HG03066 (cell line): ENCODE measurements around the gene MFNG.

Source experiments
- ATAC-seq: cut with Tn5 transposase; IDR thresholded peaks from one replicate; pipeline ENCODE4 v1.9.1; 2021; ENCODE audit warnings: low read depth; ENCODE audit not compliant: unreplicated experiment

MFNG gene

DNA sequence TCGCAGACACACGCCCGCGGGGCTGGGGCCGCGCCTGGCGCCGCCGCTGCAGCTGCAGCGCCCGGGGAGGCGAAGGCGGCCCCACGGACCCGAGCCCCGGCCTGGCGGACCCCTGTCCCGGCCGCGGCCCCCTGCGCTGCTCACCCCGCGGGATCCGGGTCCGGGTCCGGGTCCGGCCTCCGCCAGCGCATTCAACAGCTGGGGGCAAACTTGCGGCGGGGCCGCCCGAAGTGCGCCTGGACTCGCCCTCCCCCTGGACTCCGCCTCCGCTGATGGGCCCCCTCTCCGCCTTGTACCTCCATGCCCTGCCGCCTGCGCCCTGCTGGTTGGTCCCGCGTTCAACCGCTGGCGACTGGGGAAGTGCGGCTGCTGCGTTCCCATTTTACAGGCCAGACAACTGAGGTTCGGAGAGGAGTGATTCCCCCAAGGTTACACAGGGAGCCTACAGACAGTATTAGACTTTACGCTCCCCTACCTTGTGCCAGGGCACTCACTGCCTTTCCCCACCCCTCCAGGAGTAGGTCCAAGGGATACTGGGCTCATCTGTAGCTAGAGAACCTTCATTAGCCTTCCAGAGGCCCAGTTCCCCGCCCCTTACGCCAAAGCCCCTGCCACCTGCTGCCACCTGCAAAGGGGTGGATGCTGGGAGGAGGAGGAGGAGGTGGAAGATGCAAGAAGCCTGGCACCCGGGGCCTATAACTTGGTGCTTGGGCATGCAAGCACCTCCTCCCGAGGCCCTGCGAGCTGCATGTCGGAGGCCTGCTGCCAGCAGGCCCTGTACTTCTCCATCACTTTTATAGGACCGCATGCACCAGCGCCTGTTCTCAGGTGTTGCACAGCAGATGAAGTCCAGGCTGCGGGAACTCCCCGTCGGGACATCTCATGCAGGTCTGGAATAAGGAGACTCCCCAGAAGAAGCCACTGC, 58.2 kb downstream of the MFNG start:
- ATAC-seq, result no peak

DNA sequence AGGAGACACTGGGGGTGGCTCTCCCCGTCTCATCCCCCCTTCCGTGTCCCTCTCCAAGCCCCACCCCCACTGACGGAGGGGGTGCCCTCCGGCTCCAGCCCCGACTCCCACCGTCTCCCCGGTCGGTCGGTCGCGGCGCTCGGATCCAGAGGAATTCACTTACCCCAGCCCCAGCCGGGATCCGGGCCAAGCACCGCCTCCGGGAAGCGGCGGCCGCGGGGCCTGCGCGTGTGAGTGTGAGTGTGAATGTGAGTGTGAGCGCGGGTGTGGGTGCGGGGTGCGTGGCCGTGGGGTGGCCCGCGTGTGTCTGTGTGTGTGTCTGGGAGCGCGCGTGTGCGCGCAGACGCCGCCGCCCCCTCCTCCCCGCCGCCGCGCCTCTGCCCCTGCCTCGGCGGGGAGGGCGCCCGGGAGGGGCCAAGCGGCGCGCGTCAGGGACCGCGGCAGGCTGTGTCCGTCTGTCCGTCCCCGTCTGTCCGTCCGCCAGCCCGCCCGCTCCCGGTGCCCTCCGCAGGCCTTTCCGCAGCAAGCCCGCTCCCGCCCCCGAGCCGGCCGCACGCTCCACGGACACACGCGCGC, 59.0 kb downstream of the MFNG start, which contains the start of gene ELFN2:
TSS of gene ELFN2 (minus strand) at position 345 of the 576 bp plus-strand sequence. CDS start 51,945 bp downstream, outside the sequence.
- no peak for ATAC-seq

DNA sequence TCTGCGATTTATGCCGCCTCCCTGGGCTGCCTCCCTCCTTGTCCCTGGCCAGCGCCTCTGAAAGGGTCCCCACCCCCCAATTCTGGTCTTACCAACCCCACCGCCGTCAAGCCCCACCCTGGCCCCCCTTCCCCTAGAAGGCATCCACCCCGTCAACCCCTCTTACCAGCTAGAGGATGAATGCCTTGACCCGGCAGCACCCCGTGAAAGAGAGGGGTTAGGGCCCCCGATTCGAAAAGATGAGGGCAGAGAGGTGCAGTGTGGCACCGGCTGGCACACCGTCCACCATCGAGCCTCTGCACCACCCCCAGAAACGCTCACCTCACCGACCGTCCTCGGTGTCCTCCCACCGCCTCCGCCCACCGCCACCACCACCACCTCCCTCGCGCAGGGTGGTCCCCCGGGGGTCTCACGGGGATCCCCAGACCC, 59.5 kb downstream of the MFNG start:
- no peak for ATAC-seq

DNA sequence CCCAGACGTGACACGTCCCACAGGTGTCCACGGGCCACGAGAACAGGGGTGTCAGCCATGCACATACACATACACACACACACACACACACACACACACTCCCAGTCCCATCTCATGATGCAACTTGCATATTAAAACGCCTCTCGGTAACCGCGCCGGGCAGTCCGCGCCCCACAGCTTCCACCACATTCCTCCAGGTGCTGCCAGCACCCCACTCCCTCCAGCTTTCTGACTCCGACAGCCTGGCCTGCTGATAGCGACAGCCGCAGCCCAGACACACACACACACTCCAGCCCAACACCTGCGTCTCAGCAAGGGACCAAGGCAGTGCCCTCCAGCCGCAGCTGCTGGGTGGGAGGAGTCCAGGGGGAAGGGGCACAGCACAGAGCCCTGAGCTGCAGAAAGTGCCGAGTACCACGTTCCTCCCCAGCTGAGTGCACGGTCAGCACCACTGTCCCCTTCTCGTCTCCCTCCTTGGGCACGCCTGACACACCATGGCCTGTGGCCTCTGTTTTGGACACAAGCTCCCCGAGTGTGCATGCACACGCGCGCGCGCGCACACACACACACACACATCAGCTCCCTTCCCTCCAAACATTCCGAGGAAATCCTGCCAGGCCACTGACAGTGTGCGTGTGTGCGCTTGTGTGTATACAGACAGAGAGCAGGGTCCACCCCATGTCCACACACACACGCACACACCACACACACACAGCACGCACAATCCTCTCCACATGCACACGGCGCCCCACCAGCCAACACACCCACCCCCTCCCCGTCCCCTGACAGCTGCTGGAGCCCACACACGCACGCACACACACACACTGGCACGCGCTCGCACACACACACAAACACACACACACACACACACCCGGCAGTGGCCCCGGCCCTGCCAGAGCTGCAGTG, 60.1 kb downstream of the MFNG start:
- ATAC-seq, result no peak

DNA sequence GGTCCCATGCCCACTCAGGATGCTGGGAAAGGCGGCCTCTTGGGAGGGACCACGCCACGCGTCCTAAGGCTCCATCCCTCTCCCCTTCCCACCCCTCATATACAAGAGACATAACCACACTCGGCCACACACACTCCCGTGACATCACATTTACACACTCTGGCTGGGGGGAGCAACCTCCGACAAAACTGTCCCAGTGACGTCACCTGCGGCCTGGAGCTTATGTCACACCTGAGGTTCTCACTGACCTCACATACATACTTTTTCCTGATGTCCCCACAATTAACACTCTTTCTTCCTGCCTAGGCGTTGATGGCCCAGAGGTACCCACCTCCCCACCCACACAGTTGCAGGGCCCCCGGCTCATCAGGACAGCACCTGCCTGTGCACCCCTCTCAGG, 60.8 kb downstream of the MFNG start:
- ATAC-seq, result no peak

DNA sequence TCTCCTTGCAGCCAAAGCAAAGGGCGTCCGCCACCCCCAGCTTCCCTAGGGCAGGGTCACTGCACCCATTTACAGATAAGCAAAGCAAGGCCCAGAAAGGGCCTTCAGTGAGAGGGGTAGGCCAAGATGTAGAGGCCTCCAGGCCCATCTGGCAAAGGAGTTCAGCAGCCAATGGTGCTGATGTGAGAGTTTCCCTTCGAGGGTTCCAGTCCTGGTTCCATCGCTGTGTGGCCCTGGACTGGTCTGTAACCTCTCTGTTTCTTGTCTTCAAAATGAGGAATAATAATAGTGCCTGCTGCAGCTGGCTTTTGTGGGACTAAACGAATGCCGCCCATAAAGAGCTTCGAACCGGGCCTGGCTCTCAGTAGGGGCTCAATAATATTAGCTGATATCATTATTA, 62.9 kb downstream of the MFNG start:
- ATAC-seq, result no peak

DNA sequence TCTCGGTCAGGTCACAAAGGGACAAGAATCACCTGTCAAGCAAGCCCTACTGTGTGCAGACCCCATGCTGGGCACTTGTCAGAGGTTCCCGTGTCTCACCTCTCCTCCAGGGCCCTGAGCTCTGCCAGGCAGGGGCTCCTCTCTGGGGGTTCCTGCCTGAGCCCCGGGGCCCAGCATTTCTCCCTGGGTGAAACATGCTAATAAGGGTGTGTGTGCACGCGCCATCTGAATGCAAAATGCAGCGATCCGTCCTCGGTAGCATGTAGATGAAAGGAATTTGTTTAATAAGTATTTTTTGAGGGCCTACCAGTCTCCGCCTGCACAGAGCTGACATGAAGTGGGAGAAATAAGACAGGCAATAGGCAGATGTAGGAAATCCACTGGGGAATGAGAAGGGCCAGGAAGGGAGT, 64.7 kb downstream of the MFNG start:
- ATAC-seq, result no peak

DNA sequence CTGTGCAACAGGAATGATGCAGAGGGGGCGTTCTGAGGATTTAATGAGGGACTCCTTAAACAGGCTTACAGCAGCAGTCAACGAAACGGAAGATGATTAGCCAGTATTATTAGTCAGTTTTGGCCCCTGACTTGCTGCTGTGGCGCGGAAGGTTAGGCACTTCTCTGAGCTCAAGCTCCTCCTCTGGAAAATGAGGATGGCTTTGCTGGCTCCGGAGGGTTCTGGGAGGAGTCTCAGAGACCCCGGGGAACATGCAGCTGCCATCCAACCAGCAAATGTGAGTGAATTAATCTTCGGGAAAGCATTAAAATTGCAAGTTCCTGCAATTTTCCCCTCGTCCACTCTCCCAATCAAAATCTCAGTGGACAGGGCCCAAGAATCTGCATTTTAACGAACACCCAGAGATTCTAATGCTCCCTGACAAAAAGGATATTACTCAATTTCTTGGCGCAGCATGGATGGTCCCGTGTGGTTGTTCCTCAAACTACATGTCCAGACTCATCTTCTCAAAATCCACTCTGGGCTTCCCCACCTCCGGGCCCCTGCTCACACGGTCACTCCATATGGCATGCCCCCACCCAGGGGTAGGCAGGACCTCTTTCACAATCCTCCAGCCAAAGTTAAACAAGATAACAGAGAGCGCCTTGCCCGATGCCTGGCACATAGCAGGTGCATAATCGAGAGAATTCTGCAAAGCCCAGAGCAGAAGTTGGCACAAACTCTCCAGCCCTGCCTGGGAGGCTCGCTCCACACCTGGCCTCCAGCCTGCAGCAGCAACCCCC, 65.3 kb downstream of the MFNG start:
- no peak for ATAC-seq

DNA sequence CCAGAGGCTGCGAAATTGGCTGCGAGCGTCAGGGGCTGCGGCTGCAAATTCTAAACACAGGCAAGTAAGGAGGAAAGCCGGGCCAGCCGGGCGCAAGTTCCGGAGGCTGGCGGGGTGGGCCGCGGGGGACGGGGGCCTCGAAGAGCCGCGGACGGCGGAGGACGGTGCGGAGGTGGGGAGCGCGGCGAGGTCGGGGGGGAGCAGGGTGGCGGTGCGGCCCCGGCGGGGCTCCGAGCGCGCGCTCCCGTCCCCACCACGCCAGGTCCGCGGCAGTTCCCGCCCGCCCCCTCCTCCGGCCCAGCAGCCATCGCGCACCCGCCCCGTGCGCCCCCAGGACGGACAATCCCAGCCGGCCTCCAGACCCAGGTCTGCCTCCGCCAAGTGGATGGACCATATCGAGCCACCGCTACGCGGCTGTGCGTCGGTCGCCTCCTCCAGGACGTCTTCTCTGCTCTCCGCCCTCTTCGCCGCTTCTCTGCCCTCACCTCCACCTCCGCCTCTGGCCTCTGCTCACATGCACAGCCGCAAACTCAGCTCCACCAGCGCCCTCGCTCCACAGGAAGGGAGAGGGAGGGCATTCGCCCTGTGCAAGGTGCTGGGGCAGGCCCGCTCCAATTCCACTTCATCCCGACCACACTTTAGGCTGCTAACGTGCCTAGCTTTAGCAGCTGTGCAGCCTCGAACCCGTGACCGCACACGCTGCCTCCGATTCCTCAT, 66.1 kb downstream of the MFNG start:
- ATAC-seq, result no peak

DNA sequence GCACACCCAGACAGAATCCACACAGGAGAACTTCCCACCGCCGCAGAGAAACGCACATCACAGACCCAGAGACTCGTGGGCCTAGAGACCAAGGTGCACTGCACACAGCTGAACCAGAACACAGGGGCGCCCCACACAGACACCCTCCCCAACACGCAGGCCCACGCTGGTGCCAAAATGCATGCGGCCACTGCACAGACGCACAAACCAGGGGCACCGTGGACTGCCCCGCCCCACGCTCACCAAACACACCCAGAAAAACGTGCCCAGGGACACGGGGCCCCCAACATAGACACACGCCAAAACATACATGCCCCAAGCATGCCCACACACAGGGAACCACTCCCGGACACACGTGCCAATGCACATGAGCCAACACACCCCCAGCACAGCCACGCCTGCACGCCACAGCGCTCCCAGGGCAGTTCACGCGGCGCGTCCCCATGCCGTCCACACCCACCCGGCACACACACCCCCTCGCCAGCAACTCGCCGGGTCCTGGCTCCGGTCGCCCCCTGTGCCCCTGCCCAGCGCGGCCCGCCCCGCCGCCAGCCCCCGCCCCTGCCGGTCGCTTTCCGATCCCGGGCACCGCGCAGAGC, 66.7 kb downstream of the MFNG start:
- ATAC-seq, result no peak
